Esophagus mucosa (tissue), 1 donor: ENCODE measurements around the gene IMMP2L. TPM values are rescaled to one million over a fixed set of nuclear protein-coding genes. Genes with fewer than 3 reads are reported as not detected.
"Not testable (repeated sequence)": the region's sequence is repeated elsewhere in the genome, so short reads cannot be mapped to it uniquely, and the experiment has no call there.

Experiments used
- ATAC-seq: fragments of 200-7000 bp; cut with Tn5 transposase; one replicate; pipeline ENCODE4 v1.9.1; 2020
- total RNA-seq: library from RNA; stranded (reverse); gene quantifications from one replicate; pipeline ENCODE4 v1.2.4, GENCODE V29; 2023
- donor health status: DM: yes; HTN: yes; CAD: no.

Gene IMMP2L
- total RNA-seq, 1 donor from 2014 or later = 8.8 TPM

GRCh38 chr7:111505422-111505821 lies 56.9 kb downstream of the IMMP2L start:
- ATAC-seq = not testable (repeated sequence)

GRCh38 chr7:111501799-111502198 lies 60.5 kb downstream of the IMMP2L start:
- not testable (repeated sequence) for ATAC-seq

GRCh38 chr7:111499027-111499426 lies 63.3 kb downstream of the IMMP2L start:
- peak; percentile 87 for ATAC-seq

- no peak for ATAC-seq
Measured at GRCh38 chr7:111498391-111499007, 63.8 kb downstream of the IMMP2L start.

- ATAC-seq = no peak
Measured at GRCh38 chr7:111495173-111495810, 67.0 kb downstream of the IMMP2L start.

GRCh38 chr7:111492234-111492633 lies 70.1 kb downstream of the IMMP2L start:
- ATAC-seq = no peak

- ATAC-seq = peak; percentile 46
Measured at GRCh38 chr7:111486472-111487142, 75.7 kb downstream of the IMMP2L start.

GRCh38 chr7:111485701-111486380 lies 76.5 kb downstream of the IMMP2L start:
- ATAC-seq = no peak

- no peak for ATAC-seq
Measured at GRCh38 chr7:111483078-111483477, 79.2 kb downstream of the IMMP2L start.

- no peak for ATAC-seq
Measured at GRCh38 chr7:111477462-111478225, 84.6 kb downstream of the IMMP2L start.

- ATAC-seq = no peak
Measured at GRCh38 chr7:111476586-111477293, 85.6 kb downstream of the IMMP2L start.

GRCh38 chr7:111475959-111476358 lies 86.3 kb downstream of the IMMP2L start:
- no peak for ATAC-seq

GRCh38 chr7:111475419-111475748 lies 86.9 kb downstream of the IMMP2L start:
- no peak for ATAC-seq

GRCh38 chr7:111474723-111475418 lies 87.4 kb downstream of the IMMP2L start:
- ATAC-seq = no peak

- ATAC-seq = no peak
Measured at GRCh38 chr7:111473449-111474198, 88.7 kb downstream of the IMMP2L start.

- ATAC-seq = no peak
Measured at GRCh38 chr7:111470998-111471397, 91.3 kb downstream of the IMMP2L start.

GRCh38 chr7:111469894-111470293 lies 92.4 kb downstream of the IMMP2L start:
- not testable (repeated sequence) for ATAC-seq

GRCh38 chr7:111465774-111466173 lies 96.5 kb downstream of the IMMP2L start:
- not testable (repeated sequence) for ATAC-seq

GRCh38 chr7:111460695-111461094 lies 101.6 kb downstream of the IMMP2L start:
- no peak for ATAC-seq

GRCh38 chr7:111459757-111460280 lies 102.5 kb downstream of the IMMP2L start:
- no peak for ATAC-seq
